Osteoblast (primary cell): Measurements from ENCODE around the gene AFMID. TPM values are rescaled to one million over a fixed set of nuclear protein-coding genes. Genes with fewer than 3 reads are reported as not detected.
"Not testable (repeated sequence)": the region's sequence is repeated elsewhere in the genome, so short reads cannot be mapped to it uniquely, and the experiment has no call there.

Experiments
- DNase-seq: peaks from one replicate; pipeline ENCODE4 v3.0.0; 2011; ENCODE audit warnings: low spot score, mixed read lengths; ENCODE audit not compliant: insufficient read length; ENCODE audit errors: missing footprints
- H2AFZ ChIP-seq: 2 replicates; pipeline ENCODE4 v1.6.0; 2011; ENCODE audit warnings: mild to moderate bottlenecking, low read length
- H3K27ac ChIP-seq: 2 replicates; pipeline ENCODE4 v1.5.1; 2011; ENCODE audit warnings: mild to moderate bottlenecking, low read depth, low read length, moderate library complexity
- H3K27me3 ChIP-seq: 2 replicates; pipeline ENCODE4 v1.6.0; 2012; ENCODE audit warnings: mild to moderate bottlenecking, control low read depth, inconsistent platforms, low read length, moderate library complexity; ENCODE audit not compliant: insufficient read depth
- H3K36me3 ChIP-seq: 2 replicates; pipeline ENCODE4 v1.5.1; 2011; ENCODE audit warnings: mild to moderate bottlenecking, low read length, control low read depth, moderate library complexity; ENCODE audit not compliant: insufficient read depth
- H3K4me1 ChIP-seq: 2 replicates; pipeline ENCODE4 v1.5.1; 2011; ENCODE audit warnings: mild to moderate bottlenecking, low read length, control low read depth, moderate library complexity; ENCODE audit not compliant: insufficient read depth
- H3K4me2 ChIP-seq: 2 replicates; pipeline ENCODE4 v1.6.0; 2011; ENCODE audit warnings: mild to moderate bottlenecking, low read length; ENCODE audit not compliant: insufficient read depth
- H3K4me3 ChIP-seq: fragments of 200-600 bp; sonication (generic); 3 replicates; pipeline ENCODE4 v1.5.1; 2012; ENCODE audit warnings: mild to moderate bottlenecking, low read length, inconsistent platforms; ENCODE audit not compliant: insufficient read depth
- H3K79me2 ChIP-seq: 2 replicates; pipeline ENCODE4 v1.6.0; 2012; ENCODE audit warnings: mild to moderate bottlenecking, low read length, control low read depth, inconsistent platforms; ENCODE audit not compliant: insufficient read depth
- H3K9me3 ChIP-seq: 2 replicates; pipeline ENCODE4 v1.5.1; 2011; ENCODE audit warnings: low read depth, low read length, control low read depth
- H4K20me1 ChIP-seq: 2 replicates; pipeline ENCODE4 v1.6.0; 2012; ENCODE audit warnings: mild to moderate bottlenecking, low read length, control low read depth; ENCODE audit not compliant: insufficient read depth
- total RNA-seq: library from RNA; depleted of rRNA; stranded (reverse); fragments of >200 nt; gene quantifications from 2 replicates; pipeline ENCODE4 v1.2.3, GENCODE V29; 2012
- TF ChIP-seq, protein P1 (sequence below): IDR thresholded peaks from 2 replicates; pipeline ENCODE4 v1.5.1; 2011; ENCODE audit warnings: mild to moderate bottlenecking, low read depth, low read length, moderate library complexity; ENCODE audit errors: extremely low read depth

AFMID gene
- total RNA-seq: 20.0 and 23.2 TPM in 2 replicates

DNA sequence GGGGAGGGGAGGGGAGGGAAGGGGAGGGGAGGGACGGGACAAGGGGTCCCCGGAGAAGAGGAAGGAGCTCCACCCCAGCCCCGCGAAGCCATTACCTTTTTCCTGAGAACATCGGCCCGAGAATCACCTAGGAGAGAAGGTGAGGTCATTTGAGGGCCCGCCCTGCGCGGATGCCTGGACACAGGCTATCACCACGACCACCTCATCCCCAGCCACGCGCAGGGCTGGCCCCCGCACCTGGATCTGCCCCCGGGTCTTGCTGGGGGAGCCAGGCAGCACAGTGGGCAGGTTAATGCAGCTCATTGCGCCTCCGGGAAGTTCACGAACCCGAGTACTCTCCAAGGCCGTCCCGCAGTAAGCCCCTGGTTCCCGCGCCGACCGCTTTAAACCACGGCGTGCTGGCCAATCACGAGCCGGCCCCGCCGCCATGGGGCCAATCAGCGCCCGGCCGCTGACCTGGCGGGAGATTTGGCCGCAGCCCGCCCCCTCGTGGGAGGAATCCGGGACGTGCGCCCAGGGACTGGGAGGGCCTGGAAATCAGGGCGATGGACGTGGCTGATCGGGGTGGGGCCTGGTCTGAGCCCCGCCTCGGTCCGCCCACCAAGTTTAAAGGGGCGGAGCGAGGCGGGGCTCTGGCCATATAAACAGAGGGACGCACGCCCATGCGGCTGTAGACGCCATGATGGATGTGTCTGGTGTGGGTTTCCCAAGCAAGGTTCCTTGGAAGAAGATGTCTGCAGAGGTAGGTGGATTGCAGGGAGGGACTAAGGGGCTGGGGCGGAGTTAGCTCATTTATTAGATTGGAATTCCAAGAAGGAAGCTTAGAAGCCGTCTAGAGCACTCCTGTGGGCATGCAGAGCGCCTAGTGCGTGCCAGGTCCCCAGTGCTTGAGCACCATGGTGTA lies at the start of gene AFMID, which contains the start of gene TK1:
AFMID (plus strand) TSS at position 671 of the 904 bp plus-strand sequence; CDS start at position 680, 9 bp downstream.
TK1 (minus strand) TSS at position 361 of the 904 bp plus-strand sequence; CDS start at position 303, 58 bp downstream.
- DNase-seq: peak; percentile 100
- Histone ChIP-seq H2AFZ (peak within 1 kb of the TSS; percentile 95), H3K36me3 (peaks cover 4% of the 10 kb centered on the region), H3K4me3 (peak within 1 kb of the TSS; percentile 94), H4K20me1 (peaks cover 3% of the 10 kb centered on the region), H3K79me2 (peaks cover 12% of the 10 kb centered on the region), H3K4me2 (peak within 1 kb of the TSS; percentile 97), H3K4me1 (peaks cover 13% of the 10 kb centered on the region), H3K27me3 (no peaks in the 10 kb centered on the region), H3K27ac (peak within 1 kb of the TSS; percentile 65), H3K9me3 (no peaks in the 10 kb centered on the region)
- TF ChIP-seq, protein P1, sequence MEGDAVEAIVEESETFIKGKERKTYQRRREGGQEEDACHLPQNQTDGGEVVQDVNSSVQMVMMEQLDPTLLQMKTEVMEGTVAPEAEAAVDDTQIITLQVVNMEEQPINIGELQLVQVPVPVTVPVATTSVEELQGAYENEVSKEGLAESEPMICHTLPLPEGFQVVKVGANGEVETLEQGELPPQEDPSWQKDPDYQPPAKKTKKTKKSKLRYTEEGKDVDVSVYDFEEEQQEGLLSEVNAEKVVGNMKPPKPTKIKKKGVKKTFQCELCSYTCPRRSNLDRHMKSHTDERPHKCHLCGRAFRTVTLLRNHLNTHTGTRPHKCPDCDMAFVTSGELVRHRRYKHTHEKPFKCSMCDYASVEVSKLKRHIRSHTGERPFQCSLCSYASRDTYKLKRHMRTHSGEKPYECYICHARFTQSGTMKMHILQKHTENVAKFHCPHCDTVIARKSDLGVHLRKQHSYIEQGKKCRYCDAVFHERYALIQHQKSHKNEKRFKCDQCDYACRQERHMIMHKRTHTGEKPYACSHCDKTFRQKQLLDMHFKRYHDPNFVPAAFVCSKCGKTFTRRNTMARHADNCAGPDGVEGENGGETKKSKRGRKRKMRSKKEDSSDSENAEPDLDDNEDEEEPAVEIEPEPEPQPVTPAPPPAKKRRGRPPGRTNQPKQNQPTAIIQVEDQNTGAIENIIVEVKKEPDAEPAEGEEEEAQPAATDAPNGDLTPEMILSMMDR: peak; percentile 56

- Histone ChIP-seq H3K79me2 (no peaks in the 10 kb centered on the region), H2AFZ (no peak overlapping the region), H3K4me3 (no peak overlapping the region), H3K27me3 (peaks cover 6% of the 10 kb centered on the region), H3K27ac (no peak overlapping the region), H4K20me1 (no peaks in the 10 kb centered on the region), H3K36me3 (no peaks in the 10 kb centered on the region), H3K9me3 (no peaks in the 10 kb centered on the region), H3K4me1 (no peaks in the 10 kb centered on the region), H3K4me2 (no peak overlapping the region)
- TF ChIP-seq, protein P1: peak; percentile 24
- DNase-seq: peak; percentile 77
Measured at GRCh38 chr17:78137392-78138203, 49.6 kb upstream of the AFMID start.

DNA sequence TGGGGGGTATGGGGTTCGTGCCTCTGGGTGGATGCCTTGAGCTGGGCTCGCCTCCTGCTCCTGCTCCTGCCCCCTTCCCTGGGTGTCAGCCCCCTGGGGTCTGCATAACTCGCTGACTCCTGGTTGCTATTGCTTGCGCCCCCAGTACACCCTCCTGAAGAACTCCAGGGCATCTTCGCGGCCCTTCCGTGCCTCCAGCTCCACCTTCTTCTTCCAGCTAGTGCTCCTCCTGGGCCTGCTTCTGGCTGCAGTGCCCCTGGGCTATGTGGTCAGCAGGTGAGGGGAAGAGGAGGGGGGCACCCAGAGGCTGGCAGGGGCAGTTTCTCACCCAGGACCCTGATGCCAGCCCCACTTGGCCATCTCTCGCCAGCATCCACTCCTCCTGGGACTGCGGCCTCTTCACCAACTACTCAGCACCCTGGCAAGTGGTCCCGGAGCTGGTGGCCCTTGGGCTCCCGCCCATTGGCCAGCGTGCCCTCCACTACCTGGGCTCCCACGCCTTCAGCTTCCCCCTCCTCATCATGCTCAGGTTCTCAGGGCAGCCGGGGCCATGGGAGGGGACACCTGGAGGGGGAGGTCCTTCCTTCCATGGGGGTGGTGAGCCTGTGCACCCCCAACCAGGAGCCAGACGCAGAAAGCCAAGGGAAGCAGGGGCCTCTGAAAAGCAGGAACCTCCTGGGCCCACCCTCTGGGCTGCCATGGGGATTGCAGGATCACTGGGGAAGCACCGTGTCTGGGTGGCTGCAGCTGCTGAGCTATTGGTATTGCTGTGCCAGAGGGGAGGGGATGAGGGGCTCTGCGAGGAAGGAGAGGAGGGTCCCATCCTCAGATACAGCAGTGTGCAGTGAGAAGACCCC lies 48.7 kb upstream of the AFMID start:
- no peak overlapping the region for H3K4me3 ChIP-seq
- H3K4me1 ChIP-seq: no peaks in the 10 kb centered on the region
- no peaks in the 10 kb centered on the region for H4K20me1 ChIP-seq
- H3K36me3 ChIP-seq: no peaks in the 10 kb centered on the region
- H3K4me2 ChIP-seq: no peak overlapping the region
- H3K79me2 ChIP-seq: no peaks in the 10 kb centered on the region
- no peak overlapping the region for H2AFZ ChIP-seq
- H3K27ac ChIP-seq: no peak overlapping the region
- DNase-seq: peak; percentile 83
- no peaks in the 10 kb centered on the region for H3K27me3 ChIP-seq
- no peaks in the 10 kb centered on the region for H3K9me3 ChIP-seq
- TF ChIP-seq, protein P1: no peak

GRCh38 chr17:78139861-78140168 lies 47.3 kb upstream of the AFMID start:
- not testable (repeated sequence) for H3K4me3 ChIP-seq, H3K4me2 ChIP-seq, H3K27ac ChIP-seq, H3K9me3 ChIP-seq, H3K4me1 ChIP-seq, H3K27me3 ChIP-seq, DNase-seq, H3K36me3 ChIP-seq, H3K79me2 ChIP-seq, H4K20me1 ChIP-seq, H2AFZ ChIP-seq
